Measurements from ENCODE around the gene INPP5A.

GRCh38 chr10:132679640-132680039 is 142.1 kb downstream of the INPP5A start:
- TF ChIP-seq CTCF (IDR thresholded peaks at IDR 0.05 in 2 of 3, conservative IDR thresholded peaks at IDR 0.05 in 1 of 3; ENCODE audit: control insufficient read depth in 2 of 3, extremely low read depth in 1 of 3, insufficient read depth in 1 of 3, low read depth in 3 of 3, low read length in 3 of 3) = no peak
- TF ChIP-seq TAF1 (IDR thresholded peaks at IDR 0.05; ENCODE audit: borderline replicate concordance, low read depth, low read length) = no peak
- TF ChIP-seq CHD4 (IDR thresholded peaks at IDR 0.05) = no peak
- TF ChIP-seq MXI1 (IDR thresholded peaks at IDR 0.05; ENCODE audit: low read depth, low read length) = no peak

Data from GM12878 (cell line).